HTERT RPE-1 (cell line): ENCODE results near the gene LUZP2.

Experiments used
- in situ Hi-C: fragments of 300-500 bp; cut with MboI; formaldehyde crosslinking; loops from 4 replicates; pipeline ENCODE4 v1.14.3; 2020; ENCODE audit warnings: low sequenced_read_pairs

LUZP2 gene

DNA sequence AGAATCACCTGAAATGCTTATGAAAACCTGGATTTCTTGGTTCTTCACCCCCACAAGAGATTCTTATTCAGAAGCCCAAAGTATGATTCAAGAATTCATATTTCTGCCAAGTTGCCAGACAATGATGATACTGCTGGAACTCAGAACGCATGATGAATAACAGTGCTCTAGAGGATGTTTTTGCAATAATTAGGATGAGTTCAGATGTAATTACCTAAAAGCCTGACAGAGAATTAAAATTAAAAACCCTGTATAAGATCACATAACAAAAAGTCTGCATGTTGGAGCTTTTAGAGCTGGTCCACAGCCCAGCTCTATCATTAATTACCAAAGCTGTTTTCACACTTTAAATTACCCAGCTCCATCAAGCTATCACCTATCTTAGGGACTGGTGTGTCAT, 211.8 kb downstream of the LUZP2 start:
- in situ Hi-C loops = no loop called here

DNA sequence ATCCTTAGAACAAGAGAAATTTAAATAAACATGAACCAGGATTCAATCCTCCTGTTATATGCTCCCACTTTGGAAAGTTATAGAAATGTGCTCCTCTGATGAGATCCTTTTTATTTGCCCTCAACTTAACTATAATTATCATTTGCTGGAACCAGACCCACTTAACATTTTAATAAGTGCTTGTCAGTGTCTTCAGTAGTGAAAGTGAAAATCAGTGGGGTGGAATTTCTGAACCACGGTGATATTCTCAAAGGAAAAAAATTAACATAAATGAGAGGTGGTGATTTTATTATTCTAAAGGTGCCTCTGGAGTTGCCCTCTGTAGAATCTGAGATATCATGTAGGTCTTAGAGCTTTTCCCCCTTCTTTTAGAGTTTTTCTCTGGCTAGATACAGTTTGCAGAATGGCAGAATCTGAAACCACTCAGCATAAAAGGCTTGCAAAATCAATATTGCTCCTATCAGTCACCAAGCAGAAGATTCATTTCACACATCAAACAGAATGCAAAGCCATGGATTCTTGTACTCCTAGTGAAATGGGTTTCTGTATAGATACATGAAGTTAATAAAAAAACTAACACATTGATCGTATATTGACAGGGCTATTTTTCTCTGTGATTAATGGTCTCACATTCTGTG, 213.2 kb downstream of the LUZP2 start:
- in situ Hi-C loops = no loop called here

DNA sequence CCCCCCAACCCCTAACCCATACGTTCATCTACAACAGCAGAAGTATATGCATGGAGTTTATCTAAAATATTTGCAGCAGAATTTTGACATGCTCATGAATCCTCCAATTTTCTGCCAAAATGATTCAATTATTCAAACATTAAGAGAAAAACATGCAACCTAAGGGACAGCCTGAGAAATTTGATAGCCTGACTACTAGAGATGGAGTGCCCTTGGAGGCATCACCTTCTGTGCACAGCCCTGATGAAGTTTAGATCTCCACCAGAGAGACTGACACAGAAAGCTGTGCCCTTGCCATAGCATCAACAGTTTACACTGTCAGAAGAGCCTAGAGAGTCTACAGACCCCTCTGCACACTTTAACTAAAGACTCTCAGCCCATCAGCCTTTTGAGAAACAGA, 217.7 kb downstream of the LUZP2 start:
- in situ Hi-C loops = no loop called here

DNA sequence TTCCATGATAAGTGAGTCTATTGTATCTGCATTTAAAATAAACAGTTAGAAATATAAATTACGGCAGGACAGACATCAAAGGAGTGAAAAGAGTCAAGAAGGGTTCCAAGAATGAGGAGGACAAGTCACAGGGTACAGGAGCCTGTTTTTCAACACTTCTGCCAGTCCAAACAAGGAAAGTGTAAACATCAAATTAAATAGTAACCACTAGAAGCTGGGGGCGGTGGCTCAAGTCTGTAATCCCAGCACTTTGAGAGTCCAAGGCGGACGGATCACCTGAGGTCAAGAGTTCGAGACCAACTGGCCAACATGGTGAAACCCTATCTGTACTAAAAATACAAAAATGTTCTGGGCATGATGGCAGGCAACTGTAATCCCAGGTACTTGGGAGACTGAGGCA, 219.6 kb downstream of the LUZP2 start:
- in situ Hi-C loops = no loop called here

DNA sequence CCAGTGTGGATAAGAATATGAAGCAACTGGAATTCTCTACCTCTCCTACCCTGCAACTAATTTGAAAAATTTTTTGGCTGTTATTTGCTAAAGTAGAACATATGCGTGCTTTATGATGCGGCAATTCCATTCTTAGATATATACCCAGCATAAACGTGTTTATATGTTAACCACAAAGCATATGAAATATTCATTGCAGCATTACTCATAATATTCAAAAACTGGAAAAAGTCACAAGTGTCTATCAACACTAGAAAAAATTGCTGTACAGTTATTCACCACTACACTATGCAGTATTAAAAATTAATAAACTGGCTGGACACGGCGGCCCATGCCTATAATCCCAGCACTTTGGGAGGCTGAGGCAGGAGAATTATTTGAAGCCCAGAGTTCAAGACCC, 226.4 kb downstream of the LUZP2 start:
- in situ Hi-C loops = no loop called here

DNA sequence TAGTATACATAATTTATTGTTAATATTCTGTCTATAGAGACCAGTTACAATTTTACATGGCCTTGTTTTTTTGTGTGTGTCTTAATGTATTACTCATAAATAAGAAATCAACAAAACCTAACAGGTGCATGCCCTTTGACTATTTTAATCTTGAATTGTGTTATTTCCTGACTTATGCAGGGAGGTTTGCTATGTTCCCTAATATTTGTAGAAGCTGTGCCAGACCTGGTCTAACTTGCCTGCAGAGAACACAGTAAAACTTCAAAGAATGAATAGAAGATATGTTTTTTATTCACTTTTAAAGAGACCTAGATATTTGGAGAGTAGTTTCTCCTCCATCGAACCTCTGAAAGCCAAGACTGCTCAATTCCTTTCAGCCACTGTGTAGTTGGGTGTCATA, 234.7 kb downstream of the LUZP2 start:
- in situ Hi-C loops = no loop called here

DNA sequence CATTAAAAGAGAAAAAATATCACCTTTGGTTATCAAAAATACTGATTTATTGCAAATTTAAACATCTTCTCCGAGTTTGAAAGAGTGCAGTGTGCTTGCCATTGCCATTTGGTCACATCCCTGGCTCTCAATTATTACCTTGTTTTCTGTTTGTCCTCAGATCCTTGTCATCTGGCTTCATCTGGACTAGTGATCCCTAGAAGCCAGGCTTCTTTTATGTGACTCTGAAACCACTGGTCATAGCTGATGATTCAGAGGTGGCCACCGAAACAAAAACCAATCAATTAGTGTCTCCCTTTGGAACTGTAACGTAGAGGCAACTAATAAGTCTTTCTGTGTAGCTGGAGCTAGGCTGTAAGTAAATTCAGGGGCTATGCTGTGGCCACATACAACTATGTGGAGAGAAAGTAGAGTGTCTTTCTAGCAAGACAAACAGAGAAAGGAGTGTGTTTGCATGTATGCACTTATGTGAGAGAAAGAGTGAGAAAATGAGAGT, 237.9 kb downstream of the LUZP2 start:
- in situ Hi-C loops = no loop called here

DNA sequence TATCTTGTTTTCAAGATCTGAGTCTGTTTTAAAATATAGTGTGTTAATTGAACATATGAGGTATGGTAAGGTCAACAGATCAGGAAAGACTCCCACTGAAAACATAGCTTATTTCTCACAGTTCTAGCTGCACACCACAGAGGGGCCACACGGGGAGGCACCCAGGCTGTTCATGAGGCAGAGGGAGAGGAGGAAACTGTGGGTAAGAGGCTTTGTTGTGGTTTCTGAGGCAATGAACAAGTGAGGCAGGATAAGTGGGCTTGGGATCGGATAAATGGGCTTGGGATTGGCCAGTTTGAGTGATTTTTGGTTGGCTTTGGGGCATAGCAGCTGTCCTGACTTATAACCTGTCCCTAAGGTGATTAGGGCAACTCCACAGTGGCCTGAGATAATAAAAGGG, 242.1 kb downstream of the LUZP2 start:
- in situ Hi-C loops = no loop called here

DNA sequence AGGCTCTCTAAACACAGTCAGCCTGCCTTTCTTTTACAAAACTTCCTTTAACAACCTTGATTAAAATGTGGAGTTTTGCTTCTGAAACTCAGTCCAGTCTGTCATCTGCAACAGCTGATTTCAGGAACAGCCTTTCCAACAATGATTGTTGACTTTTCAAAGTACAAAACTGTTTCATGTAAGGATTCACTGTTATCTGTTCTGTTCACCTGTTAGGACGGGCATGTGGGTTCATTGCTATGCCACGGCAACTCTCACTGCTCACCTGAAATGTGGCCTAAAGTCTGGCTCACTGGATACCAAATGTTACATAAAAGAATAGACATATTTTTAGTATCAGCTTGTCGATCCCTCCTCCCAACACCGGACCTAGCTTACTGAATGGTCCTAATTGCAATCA, 242.8 kb downstream of the LUZP2 start:
- in situ Hi-C loops = no loop called here

DNA sequence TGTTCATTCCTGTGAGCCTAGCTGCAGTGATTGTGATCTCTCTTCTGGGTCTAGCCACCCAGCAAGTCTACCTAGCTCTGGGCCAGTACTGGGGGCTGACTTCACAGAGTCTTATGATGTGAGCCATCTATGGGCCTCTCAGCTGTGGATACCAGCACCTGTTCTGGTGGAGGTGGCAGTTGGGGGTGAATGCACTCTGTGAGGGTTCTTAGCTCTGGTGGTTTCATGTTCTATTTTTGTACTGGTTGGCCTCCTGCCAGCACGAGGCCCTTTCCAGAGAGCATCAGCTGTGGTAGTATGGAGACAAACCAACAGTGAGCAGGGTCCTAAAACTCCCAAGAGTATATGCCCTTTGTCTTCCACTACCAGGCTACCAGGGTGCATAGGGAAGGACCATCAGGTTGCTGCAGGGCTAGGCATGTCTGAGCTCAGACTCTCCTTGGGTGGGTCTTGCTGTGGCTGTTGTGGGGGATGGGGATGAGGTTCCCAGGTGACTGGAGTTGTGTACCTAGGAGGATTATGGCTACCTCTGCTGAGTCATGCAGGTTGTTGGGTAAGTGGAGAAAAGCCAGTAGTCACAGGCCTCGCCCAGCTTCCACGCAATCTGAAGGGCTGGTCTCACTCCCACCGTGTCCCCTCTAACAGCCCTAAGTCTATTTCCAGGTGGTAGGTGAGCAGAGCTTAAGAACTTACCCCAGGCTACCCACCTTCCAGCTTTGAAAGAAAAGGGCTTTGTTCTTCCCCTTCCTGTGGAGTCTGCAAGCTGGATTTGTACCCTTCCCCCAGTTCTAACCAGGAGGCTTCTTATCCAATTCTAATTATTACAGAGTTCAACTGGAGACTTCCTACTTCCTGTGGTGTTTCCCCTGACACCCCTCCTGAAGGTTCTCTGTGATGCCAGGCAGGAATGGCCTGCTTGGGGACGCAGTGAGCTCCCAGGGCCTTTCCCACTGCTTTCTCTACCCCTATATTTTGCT, 250.7 kb downstream of the LUZP2 start:
- in situ Hi-C loops = no loop called here

DNA sequence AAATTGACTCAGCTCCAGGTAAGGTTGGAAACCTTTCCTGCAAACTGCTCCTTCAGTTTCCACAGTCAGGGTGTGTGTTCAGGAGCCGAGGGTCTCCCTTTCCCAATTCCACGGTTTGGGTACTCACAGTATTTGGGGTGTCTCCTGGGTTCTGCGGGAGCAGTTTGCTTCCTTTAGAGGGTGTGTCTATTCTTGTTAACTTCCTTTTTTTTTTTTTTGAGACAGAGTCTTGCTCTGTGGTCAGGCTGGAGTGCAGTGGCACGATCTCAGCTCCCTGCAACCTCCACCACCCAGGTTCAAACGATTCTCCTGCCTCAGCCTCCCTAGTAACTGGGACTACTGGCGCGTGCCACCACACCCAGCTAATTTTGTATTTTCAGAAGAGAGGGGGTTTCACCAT, 251.4 kb downstream of the LUZP2 start:
- in situ Hi-C loops = no loop called here

DNA sequence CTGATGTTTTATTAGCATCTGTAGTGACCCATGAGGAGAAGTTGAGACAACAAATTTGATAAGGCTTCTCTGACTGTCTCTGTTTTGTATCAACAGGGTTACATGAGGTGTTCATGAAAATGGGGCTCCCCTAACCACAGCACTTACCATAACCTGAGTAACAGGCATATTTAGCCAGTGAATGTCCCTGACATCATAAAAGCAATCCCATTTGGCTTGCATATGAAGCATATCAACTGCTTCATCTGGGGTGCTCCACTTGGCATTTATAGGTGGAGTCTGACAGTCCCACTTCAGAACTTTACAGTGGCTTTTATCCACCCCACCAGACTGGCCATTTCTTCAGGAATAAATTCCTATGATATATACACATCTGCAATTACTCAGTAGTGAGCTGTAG, 257.6 kb downstream of the LUZP2 start:
- in situ Hi-C loops = no loop called here

DNA sequence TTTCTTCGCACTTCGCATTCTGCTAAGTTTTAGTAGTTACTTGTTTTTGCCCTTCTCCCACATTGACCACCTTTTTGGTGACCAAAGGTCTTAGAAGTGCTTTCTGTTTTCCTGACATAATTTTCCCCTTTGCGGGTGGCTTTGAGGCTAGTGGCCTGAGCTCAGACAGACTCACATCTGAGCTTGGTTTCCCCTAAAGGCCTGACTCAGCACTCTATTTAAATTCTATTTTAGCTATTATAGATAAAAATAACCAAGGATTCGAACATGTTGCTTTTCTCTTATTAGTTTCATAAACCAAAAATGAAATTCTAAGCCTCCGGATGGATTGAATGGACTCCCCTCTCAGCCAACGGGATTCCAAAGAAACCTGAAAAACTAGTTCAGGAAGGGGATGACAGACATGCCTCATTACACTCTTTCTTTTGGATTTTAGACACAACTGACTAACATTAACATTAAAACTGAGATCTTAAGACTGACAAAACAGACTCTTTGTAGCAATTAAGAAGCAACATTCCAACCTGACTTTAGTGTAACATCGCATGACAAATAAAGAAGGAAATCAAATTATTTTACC, 258.5 kb downstream of the LUZP2 start:
- in situ Hi-C loops = no loop called here

DNA sequence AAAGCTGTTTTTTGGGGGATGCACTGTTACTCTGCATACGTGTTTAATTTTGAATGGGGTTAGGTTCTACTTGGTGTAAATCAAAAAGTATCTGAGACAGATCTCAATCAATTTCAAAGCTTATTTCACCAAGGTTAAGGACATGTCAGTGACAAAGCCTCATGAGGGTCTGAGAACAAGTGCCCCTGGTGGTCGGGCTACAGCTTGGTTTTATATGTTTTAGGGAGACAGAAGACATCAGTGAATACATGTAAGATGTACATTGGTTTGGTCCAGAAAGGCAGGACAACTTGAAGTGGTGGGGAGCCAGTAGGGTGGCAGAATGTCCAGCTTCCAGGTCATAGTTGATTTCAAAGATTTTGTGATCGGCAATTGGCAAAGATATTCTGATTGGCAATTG, 262.9 kb downstream of the LUZP2 start:
- in situ Hi-C loops = no loop called here

DNA sequence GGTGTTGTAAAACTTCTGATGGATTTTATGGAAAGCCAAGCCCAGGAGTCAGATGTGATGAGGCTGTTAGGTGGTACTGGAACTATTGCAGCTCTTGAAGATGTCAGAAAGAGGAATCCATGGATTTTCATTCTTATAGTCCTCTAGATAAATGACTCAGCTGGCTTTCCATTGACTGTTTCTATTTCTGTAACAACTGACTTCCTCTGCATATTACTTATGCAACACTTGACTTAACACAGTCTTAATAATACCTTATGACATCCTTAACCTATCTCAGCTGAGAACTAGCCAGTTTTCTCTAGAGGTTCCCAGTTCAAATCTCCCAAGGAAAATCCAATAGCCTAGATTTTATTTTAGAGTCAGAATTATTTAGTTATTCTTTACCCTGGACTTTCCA, 263.8 kb downstream of the LUZP2 start:
- in situ Hi-C loops = no loop called here

DNA sequence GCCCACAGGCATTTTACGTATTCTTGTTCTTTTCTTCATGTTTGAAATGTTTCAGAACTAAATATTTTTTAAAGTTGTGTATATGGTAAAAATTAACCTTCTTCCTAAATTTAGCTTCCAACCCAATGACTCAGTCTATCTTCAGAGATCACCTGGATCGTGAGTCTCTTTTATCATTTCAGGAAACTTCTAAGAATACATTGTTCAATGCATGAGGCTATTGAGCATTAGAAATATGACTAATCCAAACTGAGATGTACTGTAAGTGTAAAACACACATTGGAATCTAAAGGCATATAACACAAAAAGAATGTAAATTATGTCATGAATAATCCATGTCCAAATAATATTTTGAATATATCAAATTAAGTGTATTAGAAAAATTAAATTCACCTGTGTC, 265.2 kb downstream of the LUZP2 start:
- in situ Hi-C loops = no loop called here

DNA sequence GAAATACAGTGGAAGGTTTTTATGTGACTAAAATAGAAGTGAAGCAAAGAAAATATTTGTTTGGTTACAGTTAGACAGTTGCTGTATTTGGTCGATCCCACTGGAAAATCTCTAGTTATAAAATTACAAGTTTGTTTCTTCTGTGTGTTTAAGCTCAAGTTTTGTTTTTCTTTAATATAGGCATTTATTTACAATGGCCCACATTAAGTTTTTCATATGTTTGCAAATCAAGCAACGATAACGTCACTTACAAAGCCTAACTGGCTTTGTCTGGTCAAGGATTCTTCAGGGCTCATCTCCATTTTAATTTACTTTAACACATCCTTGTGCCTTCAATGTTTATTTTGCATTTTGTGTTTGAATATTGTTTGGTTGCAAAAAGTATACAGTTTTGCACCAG, 270.6 kb downstream of the LUZP2 start:
- in situ Hi-C loops = no loop called here

DNA sequence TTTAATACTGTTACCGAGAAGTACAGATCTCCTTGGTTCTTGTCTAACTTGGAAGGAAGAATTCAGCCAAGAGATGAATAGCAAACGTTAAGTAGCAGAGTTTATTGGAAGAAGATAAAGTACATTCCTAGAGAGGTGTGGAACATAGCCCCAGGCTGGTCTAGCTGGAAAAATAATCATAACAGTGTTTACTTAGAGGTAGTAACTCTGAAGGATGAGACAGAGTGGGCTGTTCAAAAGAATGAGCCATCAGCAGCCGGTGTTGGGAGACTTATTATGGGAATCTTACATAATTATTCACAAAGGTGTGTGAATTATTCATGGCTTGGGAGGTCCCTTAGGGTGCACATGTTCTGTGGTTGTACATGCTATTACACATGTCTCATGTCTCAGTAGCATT, 276.5 kb downstream of the LUZP2 start:
- in situ Hi-C loops = no loop called here

DNA sequence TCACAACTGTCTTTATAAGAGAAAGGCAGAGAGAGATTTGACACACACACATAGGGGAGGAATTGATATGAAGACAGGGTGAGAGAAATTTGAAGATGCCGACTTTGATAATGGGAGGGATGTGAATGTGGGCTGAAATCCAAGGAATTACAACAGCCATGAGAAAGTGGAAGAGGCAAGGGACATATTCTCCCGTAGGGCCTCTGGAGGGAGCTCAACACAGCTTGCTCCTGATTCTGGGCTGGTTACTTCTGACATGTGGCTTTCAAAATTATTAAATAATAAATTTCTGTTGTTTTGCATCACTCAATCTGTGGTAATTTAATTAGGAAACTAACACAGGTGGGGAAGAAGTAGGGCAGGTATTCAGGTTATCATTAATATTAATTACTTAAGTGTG, 282.9 kb downstream of the LUZP2 start:
- in situ Hi-C loops = no loop called here

DNA sequence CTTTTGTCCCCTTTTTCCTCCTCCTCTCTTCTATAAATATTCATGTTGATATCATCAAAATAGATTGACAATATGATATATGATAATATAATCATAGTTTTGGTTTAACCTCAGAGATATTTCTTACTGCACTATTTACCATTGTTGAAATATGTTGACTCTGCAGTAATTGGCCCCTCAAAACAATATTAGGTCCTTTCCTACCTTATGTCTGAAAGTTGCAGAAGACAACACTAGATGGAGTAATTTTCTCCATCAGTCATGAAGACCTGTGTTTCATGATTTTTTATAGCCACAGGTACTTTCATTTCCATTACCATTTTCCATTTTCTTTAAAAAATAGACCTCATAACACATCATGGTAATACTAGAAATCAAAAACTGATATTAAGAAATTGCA, 284.4 kb downstream of the LUZP2 start:
- in situ Hi-C loops = no loop called here

DNA sequence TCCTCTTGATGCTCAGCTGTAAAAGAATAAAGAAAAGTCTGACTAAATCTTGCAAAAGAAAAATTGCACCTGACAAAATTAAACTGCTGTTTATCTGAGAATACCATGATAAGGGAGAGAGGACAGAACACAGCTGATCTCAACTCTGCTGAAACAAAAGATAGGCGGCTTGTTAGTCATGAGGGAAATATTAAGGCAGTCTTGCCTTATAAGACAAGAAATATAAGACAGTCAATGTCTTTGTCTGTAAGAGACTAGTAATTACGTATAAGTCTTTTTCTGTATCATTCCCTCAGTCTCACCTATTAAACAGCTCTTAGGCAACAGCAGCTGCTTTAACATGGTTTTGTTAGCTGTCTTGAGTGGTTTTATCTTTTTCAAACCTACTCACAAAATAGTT, 296.6 kb downstream of the LUZP2 start:
- in situ Hi-C loops = no loop called here

DNA sequence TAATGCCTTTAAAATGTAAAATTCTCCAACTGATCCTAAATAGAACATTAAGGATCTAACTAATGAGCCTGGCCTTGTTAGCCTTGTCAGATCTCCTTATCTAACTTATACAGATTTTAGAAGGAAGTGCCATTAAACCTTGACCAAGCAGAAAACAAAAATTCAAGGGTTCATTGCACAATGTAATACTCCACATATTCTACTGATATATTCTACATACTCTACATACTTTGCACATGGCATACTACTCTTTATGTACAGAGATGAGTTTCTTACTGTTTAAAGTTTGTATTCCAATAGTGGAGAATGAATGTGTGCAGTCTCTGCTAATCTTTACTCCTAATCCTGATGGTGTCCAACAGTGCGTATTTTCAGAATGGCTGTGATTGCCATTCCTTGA, 297.2 kb downstream of the LUZP2 start:
- in situ Hi-C loops = no loop called here
